ENCODE data around the gene KDR.

The KDR gene

GRCh38 chr4:55079451-55080173 is 45.8 kb downstream of the KDR start:
- no peak for DNase-seq (ENCODE audit: low read depth in 2 of 2)

- no peak for DNase-seq (ENCODE audit: low read depth in 2 of 2)
Observed at GRCh38 chr4:55078987-55079386, 46.4 kb downstream of the KDR start.

- no peak for DNase-seq (ENCODE audit: low read depth in 2 of 2)
Observed at GRCh38 chr4:55077577-55077976, 47.8 kb downstream of the KDR start.

- no peak for DNase-seq (ENCODE audit: low read depth in 2 of 2)
Observed at GRCh38 chr4:55075823-55076716, 49.3 kb downstream of the KDR start.

- no peak for DNase-seq (ENCODE audit: low read depth in 2 of 2)
Observed at GRCh38 chr4:55075376-55075775, 50.0 kb downstream of the KDR start.

- no peak for DNase-seq (ENCODE audit: low read depth in 2 of 2)
Observed at GRCh38 chr4:55074386-55074785, 51.0 kb downstream of the KDR start.

GRCh38 chr4:55071951-55072350 is 53.4 kb downstream of the KDR start:
- DNase-seq (ENCODE audit: low read depth in 2 of 2): no peak

- DNase-seq (ENCODE audit: low read depth in 2 of 2): no peak
Observed at GRCh38 chr4:55069248-55069647, 56.1 kb downstream of the KDR start.

- no peak for DNase-seq (ENCODE audit: low read depth in 2 of 2)
Observed at GRCh38 chr4:55068522-55068921, 56.9 kb downstream of the KDR start.

- no peak for DNase-seq (ENCODE audit: low read depth in 2 of 2)
Observed at GRCh38 chr4:55066018-55066417, 59.4 kb downstream of the KDR start.

- DNase-seq (ENCODE audit: low read depth in 2 of 2): no peak
Observed at GRCh38 chr4:55055529-55055928, 69.9 kb downstream of the KDR start.

GRCh38 chr4:55051532-55051931 is 73.9 kb downstream of the KDR start:
- DNase-seq (ENCODE audit: low read depth in 2 of 2): no peak

GRCh38 chr4:55050418-55050950 is 74.9 kb downstream of the KDR start:
- DNase-seq (ENCODE audit: low read depth in 2 of 2): no peak

- no peak for DNase-seq (ENCODE audit: low read depth in 2 of 2)
Observed at GRCh38 chr4:55038176-55038890, 87.1 kb downstream of the KDR start.

GRCh38 chr4:55037728-55038127 is 87.7 kb downstream of the KDR start:
- no peak for DNase-seq (ENCODE audit: low read depth in 2 of 2)

GRCh38 chr4:55036405-55036804 is 89.0 kb downstream of the KDR start:
- no peak for DNase-seq (ENCODE audit: low read depth in 2 of 2)

GRCh38 chr4:55035892-55036291 is 89.5 kb downstream of the KDR start:
- DNase-seq (ENCODE audit: low read depth in 2 of 2): no peak

GRCh38 chr4:55033296-55033695 is 92.1 kb downstream of the KDR start:
- no peak for DNase-seq (ENCODE audit: low read depth in 2 of 2)

- DNase-seq (ENCODE audit: low read depth in 2 of 2): no peak
Observed at GRCh38 chr4:55032788-55033187, 92.6 kb downstream of the KDR start.

GRCh38 chr4:55032179-55032578 is 93.2 kb downstream of the KDR start:
- DNase-seq (ENCODE audit: low read depth in 2 of 2): no peak

- DNase-seq (ENCODE audit: low read depth in 2 of 2): no peak
Observed at GRCh38 chr4:55031158-55031557, 94.2 kb downstream of the KDR start.

GRCh38 chr4:55030589-55030988 is 94.8 kb downstream of the KDR start:
- DNase-seq (ENCODE audit: low read depth in 2 of 2): no peak

Measured in stimulated activated CD4-positive, alpha-beta T cell treated with anti-CD3 and anti-CD28 coated beads, Interleukin-12 subunit alpha, Interleukin-12 subunit beta, amount 100 ng/mL, for 24 hours (primary cell).